ENCODE measurements around the gene ASB7. TPM values are rescaled to one million over a fixed set of nuclear protein-coding genes. Genes with fewer than 3 reads are reported as not detected.

The ASB7 gene
- total RNA-seq, 6 donors from 2014 or later: 11.7 to 19.8 (median 14.2) TPM

DNA sequence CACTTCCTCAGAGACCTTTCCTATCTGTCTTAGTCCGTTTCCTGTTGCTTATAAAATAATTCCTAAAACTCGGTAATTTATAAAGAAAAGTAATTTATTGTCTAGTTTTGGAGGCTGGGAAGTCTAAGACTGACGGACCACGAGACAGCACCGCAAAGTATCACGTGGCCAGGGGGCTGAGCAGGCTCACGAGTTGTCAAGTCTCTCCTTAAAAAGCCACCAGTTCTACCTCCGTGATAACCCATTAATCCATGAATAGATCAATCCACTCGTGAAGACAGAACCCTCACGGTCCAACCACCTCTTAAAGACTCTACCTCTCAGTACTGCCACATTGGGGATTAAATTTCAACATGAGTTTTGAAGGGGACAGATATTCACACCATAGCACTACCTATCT lies 1.2 kb upstream of the ASB7 start:
- Histone ChIP-seq H3K4me3 (peak overlapping the region; percentile 87 to 99 (median 93)), H3K9me3 (no peaks in the 10 kb centered on the region), H3K4me1 (peaks cover 20 to 36% (median 35%) of the 10 kb centered on the region in 4 donors), H3K27me3 (no peaks in the 10 kb centered on the region), H3K36me3 (peaks cover 0 to 5% (median 0%) of the 10 kb centered on the region in 4 donors), H3K27ac (peak overlapping the region in 2 of 4 donors; percentile 73 to 95)
- 1 to 3% methylated on average over 10 of the region's 10 CpGs for WGBS, 2 donors
- DNase-seq (peak in 1 of 2 donors; percentile 32), ATAC-seq (ENCODE audit: low FRiP score in 2 of 2) (no peak)
- no peak for TF ChIP-seq POLR2AphosphoS5 (IDR thresholded peaks at IDR 0.05)
- no peak for TF ChIP-seq EP300 (IDR thresholded peaks at IDR 0.05)
- no peak for TF ChIP-seq POLR2A (IDR thresholded peaks at IDR 0.05)
- TF ChIP-seq, protein P1, sequence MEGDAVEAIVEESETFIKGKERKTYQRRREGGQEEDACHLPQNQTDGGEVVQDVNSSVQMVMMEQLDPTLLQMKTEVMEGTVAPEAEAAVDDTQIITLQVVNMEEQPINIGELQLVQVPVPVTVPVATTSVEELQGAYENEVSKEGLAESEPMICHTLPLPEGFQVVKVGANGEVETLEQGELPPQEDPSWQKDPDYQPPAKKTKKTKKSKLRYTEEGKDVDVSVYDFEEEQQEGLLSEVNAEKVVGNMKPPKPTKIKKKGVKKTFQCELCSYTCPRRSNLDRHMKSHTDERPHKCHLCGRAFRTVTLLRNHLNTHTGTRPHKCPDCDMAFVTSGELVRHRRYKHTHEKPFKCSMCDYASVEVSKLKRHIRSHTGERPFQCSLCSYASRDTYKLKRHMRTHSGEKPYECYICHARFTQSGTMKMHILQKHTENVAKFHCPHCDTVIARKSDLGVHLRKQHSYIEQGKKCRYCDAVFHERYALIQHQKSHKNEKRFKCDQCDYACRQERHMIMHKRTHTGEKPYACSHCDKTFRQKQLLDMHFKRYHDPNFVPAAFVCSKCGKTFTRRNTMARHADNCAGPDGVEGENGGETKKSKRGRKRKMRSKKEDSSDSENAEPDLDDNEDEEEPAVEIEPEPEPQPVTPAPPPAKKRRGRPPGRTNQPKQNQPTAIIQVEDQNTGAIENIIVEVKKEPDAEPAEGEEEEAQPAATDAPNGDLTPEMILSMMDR (IDR thresholded peaks at IDR 0.05): no peak

DNA sequence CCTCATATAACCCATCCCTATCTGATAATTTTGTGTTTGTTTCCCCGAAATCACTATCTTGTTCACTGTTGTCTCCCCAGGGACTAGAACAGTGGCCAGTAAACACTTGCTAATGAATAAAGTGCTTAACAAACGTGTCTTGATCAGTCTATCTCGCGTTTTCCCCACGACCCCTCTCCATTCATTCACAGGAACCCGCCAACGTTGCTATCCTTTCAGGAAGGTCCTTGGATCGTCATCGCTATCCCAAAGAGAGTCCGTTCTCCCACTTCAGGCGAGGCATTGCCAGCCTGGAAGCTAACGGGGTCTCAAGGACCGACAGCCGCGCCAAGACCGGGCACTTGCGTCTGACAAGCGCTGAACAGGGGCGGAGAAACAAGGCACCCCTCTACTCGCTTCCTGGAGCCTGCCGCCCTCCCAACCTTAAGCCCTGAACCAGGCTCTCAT lies 749 bp upstream of the ASB7 start:
- H3K36me3 ChIP-seq: peaks cover 0 to 5% (median 0%) of the 10 kb centered on the region in 4 donors
- peak overlapping the region; percentile 87 to 99 (median 93) for H3K4me3 ChIP-seq
- no peak for TF ChIP-seq POLR2A (IDR thresholded peaks at IDR 0.05)
- TF ChIP-seq EP300 (IDR thresholded peaks at IDR 0.05): no peak
- TF ChIP-seq, protein P1 (IDR thresholded peaks at IDR 0.05): no peak
- H3K27ac ChIP-seq: peak overlapping the region; percentile 73 to 95 (median 91)
- H3K4me1 ChIP-seq: peaks cover 20 to 33% (median 31%) of the 10 kb centered on the region in 4 donors
- no peak for DNase-seq
- no peaks in the 10 kb centered on the region for H3K27me3 ChIP-seq
- WGBS, 2 donors: 0 to 1% methylated on average over 20 to 21 of the region's 21 CpGs
- H3K9me3 ChIP-seq: no peaks in the 10 kb centered on the region
- ATAC-seq (ENCODE audit: low FRiP score in 2 of 2): peak; percentile 4 to 44

DNA sequence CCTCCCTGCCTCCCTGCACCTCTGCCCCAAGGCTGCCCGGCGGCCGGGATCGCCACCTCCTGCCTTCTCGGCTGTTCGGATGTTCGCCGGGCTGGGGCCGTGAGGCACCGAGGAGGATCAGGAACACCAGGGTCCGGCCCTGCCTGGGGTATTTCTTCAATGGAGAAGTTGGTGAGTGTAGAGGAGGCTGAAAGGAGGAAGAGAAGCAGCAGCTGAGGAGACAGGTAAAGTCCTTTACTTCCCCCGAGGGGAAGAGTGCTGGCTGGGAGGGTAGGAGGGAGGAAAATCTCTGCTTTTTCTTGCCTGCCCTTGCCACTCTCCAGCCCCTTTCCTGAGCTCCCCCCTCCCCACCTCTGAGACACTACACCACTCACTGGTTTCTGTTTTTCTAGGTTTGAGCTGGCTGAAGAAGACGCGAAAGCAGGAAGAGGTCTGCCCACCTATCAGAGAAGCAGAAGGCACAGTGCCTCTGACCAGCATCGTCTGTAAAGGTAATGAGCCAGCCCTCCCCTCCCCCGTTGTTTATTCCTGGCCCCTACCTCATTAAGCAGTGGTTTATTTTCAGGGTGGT lies 519 bp downstream of the ASB7 start:
- Histone ChIP-seq H3K36me3 (peaks cover 0 to 7% (median 1%) of the 10 kb centered on the region in 4 donors), H3K4me1 (peaks cover 20 to 30% (median 29%) of the 10 kb centered on the region in 4 donors), H3K27ac (peak overlapping the region; percentile 85 to 95 (median 90)), H3K4me3 (peak overlapping the region; percentile 82 to 99 (median 93)), H3K9me3 (no peaks in the 10 kb centered on the region), H3K27me3 (no peaks in the 10 kb centered on the region)
- ATAC-seq (ENCODE audit: low FRiP score in 2 of 2) (no peak), DNase-seq (no peak)
- WGBS, 2 donors: 1 to 2% methylated on average over 16 of the region's 16 CpGs
- TF ChIP-seq POLR2A (IDR thresholded peaks at IDR 0.05): peak in 1 of 4 donors; percentile 30
- TF ChIP-seq EP300 (IDR thresholded peaks at IDR 0.05): no peak
- TF ChIP-seq POLR2AphosphoS5 (IDR thresholded peaks at IDR 0.05): no peak
- TF ChIP-seq, protein P1 (IDR thresholded peaks at IDR 0.05): no peak

DNA sequence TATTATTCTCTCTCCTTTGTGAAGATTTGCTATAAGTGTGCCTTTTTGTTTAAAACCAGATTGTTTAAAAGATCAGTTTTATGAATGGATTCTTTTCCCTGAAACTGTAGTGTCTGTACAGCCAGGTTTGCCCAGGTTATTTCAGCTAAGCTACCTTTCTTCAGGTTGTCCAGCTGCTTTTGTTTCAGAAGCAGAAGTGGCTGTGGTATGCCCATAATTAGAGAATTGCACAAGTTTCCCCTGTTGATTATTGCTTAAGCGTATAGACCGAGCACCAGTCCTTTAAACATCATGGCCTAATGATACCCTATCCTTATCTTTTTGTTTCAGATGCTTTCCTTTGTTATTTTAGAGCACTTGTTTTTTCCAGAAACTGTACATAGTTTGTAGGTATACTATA lies 10.2 kb downstream of the ASB7 start:
- TF ChIP-seq EP300 (IDR thresholded peaks at IDR 0.05) (no peak), POLR2AphosphoS5 (IDR thresholded peaks at IDR 0.05) (no peak), POLR2A (IDR thresholded peaks at IDR 0.05) (no peak)
- TF ChIP-seq, protein P1 (IDR thresholded peaks at IDR 0.05): no peak
- no peaks in the 10 kb centered on the region for H3K9me3 ChIP-seq
- no peak overlapping the region for H3K27ac ChIP-seq
- no peak for ATAC-seq (ENCODE audit: low FRiP score in 2 of 2)
- peaks cover 17 to 60% (median 28%) of the 10 kb centered on the region in 4 donors for H3K36me3 ChIP-seq
- DNase-seq: no peak
- no peaks in the 10 kb centered on the region for H3K27me3 ChIP-seq
- H3K4me3 ChIP-seq: no peak overlapping the region
- WGBS, 2 donors: 72 to 73% methylated on average over 2 of the region's 2 CpGs
- peaks cover 0 to 4% (median 0%) of the 10 kb centered on the region in 4 donors for H3K4me1 ChIP-seq

- DNase-seq: no peak
- H3K27ac ChIP-seq: no peak overlapping the region
- no peak overlapping the region for H3K4me3 ChIP-seq
These were observed 10.8 kb downstream of the ASB7 start for GRCh38 chr15:100613208-100613607.

More at GRCh38 chr15:100613208-100613607, 10.8 kb downstream of the ASB7 start:
- 96 to 100% methylated on average over 1 of the region's 1 CpG for WGBS, 2 donors
- H3K36me3 ChIP-seq: peaks cover 17 to 57% (median 29%) of the 10 kb centered on the region in 4 donors
- ATAC-seq (ENCODE audit: low FRiP score in 2 of 2): no peak
- H3K9me3 ChIP-seq: no peaks in the 10 kb centered on the region
- TF ChIP-seq EP300 (IDR thresholded peaks at IDR 0.05) (no peak), POLR2A (IDR thresholded peaks at IDR 0.05) (no peak), POLR2AphosphoS5 (IDR thresholded peaks at IDR 0.05) (no peak)
- TF ChIP-seq, protein P1 (IDR thresholded peaks at IDR 0.05): no peak
- H3K27me3 ChIP-seq: no peaks in the 10 kb centered on the region
- peaks cover 0 to 4% (median 0%) of the 10 kb centered on the region in 4 donors for H3K4me1 ChIP-seq
